ENCODE results near the gene EFEMP2. TPM values are rescaled to one million over a fixed set of nuclear protein-coding genes. Genes with fewer than 3 reads are reported as not detected.

EFEMP2 gene
- total RNA-seq, 2 experiments from 2014 or later = 17.1 to 18.0 TPM

DNA sequence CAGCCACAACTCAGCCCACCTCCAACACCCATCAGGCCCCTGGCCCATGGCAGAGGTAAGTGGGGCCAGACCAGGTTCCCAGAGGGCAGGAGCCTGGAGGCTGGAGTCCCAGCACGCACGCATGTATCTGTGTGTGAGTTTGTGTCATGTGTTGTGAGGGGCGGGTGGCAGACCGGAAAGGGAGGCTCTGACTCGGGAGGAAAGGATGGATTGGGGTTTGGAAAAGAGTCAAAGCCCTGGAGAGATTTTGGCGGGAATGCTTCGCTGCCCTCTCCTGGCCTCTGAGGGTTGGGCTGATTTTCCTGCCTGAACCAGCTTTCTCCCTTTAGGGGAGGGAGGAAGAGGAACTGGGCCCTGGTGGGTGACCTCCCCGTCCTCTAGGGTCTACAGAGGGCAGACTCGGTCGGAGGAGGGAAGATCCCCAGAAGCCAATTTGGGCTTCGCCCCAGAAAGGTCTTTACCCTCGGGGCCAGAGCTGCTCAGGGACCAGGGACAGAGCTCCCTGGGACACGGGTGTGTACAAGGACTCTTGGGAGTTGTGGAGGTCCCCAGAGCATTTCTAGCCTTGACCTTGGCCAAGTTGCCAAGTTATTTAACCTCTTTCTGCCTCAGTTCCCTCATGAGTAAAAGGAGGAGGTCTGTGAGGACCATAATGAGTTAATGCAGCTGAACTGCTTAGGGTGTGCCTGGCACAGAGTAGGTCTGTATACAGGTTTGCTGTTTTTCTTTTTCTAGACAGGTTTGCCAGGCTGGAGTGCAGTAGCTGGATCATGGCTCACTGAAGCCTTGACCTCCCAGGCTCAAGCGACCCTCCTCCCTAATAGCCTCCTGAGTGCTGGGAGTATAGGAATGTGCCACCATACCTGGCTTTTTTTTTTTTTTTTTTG, 39.3 kb upstream of the EFEMP2 start:
- Mint-ChIP-seq H3K36me3 (ENCODE audit: low read depth) (peaks cover 4% of the 10 kb centered on the region), H3K4me1 (ENCODE audit: low read depth) (peaks cover 20% of the 10 kb centered on the region), H3K4me3 (no peak overlapping the region), H3K9me3 (no peaks in the 10 kb centered on the region), H3K27me3 (peaks cover 4% of the 10 kb centered on the region), H3K27ac (no peak overlapping the region)
- ChIA-PET POLR2A (interaction anchor here (0.9 to 2.5 kb wide), 2 partner anchors 11 to 18 kb away, joined by 3 to 12 read pairs; partner anchors contain the start of gene FOSL1), CTCF (interaction anchor here (1.2 to 1.5 kb wide), 2 partner anchors 11 to 27 kb away, joined by 3 read pairs; no protein-coding TSS in a partner anchor)
- intact Hi-C loops (cut with micrococcal nuclease) = no loop called here
- DNase-seq (no peak), ATAC-seq (no peak)
- TF ChIP-seq, protein P1, sequence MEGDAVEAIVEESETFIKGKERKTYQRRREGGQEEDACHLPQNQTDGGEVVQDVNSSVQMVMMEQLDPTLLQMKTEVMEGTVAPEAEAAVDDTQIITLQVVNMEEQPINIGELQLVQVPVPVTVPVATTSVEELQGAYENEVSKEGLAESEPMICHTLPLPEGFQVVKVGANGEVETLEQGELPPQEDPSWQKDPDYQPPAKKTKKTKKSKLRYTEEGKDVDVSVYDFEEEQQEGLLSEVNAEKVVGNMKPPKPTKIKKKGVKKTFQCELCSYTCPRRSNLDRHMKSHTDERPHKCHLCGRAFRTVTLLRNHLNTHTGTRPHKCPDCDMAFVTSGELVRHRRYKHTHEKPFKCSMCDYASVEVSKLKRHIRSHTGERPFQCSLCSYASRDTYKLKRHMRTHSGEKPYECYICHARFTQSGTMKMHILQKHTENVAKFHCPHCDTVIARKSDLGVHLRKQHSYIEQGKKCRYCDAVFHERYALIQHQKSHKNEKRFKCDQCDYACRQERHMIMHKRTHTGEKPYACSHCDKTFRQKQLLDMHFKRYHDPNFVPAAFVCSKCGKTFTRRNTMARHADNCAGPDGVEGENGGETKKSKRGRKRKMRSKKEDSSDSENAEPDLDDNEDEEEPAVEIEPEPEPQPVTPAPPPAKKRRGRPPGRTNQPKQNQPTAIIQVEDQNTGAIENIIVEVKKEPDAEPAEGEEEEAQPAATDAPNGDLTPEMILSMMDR (IDR thresholded peaks at IDR 0.05) = no peak

DNA sequence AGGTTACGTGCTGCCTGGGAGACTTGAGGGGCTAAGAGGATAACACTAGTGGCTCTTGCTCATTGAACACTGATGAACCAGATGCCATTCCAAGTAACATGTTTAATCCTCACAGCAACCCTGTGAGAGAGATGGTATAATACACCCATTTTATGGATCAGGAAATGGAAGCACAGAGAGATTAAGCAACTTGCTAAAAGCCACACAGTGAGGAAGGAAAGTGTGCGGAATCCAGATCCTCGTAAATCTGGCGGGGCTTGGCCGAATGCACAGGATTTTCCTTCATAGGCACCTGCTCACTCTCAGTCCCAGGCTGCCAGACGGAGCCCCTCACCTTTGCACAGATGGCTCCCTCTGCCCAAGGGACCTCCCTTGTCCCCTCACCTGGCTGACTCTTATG, 35.3 kb upstream of the EFEMP2 start:
- DNase-seq (no peak), ATAC-seq (no peak)
- H3K4me1 Mint-ChIP-seq (ENCODE audit: low read depth) = peaks cover 7% of the 10 kb centered on the region
- no peaks in the 10 kb centered on the region for H3K9me3 Mint-ChIP-seq
- CTCF ChIA-PET = interaction anchor here (2.0 kb wide), 1 partner anchor 14 kb away, joined by 5 read pairs; no protein-coding TSS in a partner anchor
- no peaks in the 10 kb centered on the region for H3K36me3 Mint-ChIP-seq (ENCODE audit: low read depth)
- TF ChIP-seq, protein P1 (IDR thresholded peaks at IDR 0.05) = no peak
- H3K4me3 Mint-ChIP-seq = no peak overlapping the region
- intact Hi-C loops (cut with micrococcal nuclease) = no loop called here
- H3K27ac Mint-ChIP-seq = no peak overlapping the region
- H3K27me3 Mint-ChIP-seq = peaks cover 6% of the 10 kb centered on the region
- POLR2A ChIA-PET = interaction anchor here (1.0 to 2.5 kb wide), 3 partner anchors 10 to 62 kb away, joined by 4 to 11 read pairs (median 11); partner anchors contain the start of genes C11orf68 and CCDC85B

DNA sequence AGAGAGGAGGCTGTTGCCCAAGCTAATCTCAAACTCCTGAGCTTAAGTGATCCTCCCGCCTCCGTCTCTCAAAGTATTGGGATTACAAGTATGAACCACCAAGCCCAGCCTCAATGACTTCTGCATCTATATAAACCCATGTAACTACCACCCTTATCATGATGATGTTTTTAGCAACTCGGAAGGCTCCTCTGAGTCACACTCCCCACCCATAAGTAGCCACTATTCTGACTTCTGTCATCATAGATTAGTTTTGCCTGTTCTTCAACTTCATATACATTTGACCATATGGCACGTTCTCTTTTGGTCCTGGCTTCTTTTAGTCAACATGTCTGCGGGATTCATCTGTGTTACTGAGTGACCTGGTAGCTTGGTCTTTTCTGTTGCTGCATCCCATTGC, 34.0 kb upstream of the EFEMP2 start:
- no peaks in the 10 kb centered on the region for H3K9me3 Mint-ChIP-seq
- intact Hi-C loops (cut with micrococcal nuclease) = no loop called here
- ChIA-PET CTCF (interaction anchor here (1.2 to 2.0 kb wide), 4 partner anchors 13 to 116 kb away, joined by 3 to 5 read pairs (median 4); no protein-coding TSS in a partner anchor), POLR2A (interaction anchor here (0.8 to 1.9 kb wide), 4 partner anchors 11 to 126 kb away, joined by 3 to 5 read pairs (median 4); partner anchors contain the start of gene AP5B1)
- peaks cover 11% of the 10 kb centered on the region for H3K4me1 Mint-ChIP-seq (ENCODE audit: low read depth)
- H3K4me3 Mint-ChIP-seq = no peak overlapping the region
- TF ChIP-seq, protein P1 (IDR thresholded peaks at IDR 0.05) = no peak
- H3K27me3 Mint-ChIP-seq = peaks cover 9% of the 10 kb centered on the region
- no peak for DNase-seq
- H3K36me3 Mint-ChIP-seq (ENCODE audit: low read depth) = no peaks in the 10 kb centered on the region
- H3K27ac Mint-ChIP-seq = no peak overlapping the region
- ATAC-seq = no peak

DNA sequence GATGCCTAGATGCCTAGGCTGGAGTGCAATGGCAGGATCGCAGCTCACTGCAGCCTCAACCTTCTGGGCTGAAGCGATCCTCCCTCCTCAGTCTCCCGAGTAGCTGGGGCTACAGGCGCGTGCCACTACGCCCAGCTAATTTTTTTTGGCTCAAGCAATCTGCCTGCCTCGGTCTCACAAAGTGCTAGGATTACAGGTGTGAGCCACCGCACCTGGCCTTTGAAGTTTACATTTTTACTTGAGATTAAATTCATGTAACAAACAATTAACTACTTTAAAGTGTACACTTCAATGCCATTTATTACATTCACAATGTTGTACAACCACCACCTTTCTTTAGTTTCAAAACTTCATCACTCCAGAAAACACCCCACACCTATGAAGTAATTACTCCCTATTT, 31.1 kb upstream of the EFEMP2 start:
- no peak for ATAC-seq
- H3K4me3 Mint-ChIP-seq = no peak overlapping the region
- CTCF ChIA-PET = interaction anchor here (4.2 kb wide), 1 partner anchor 15 kb away, joined by 71 read pairs; the partner anchor contains the start of genes CCDC85B and FIBP
- H3K36me3 Mint-ChIP-seq (ENCODE audit: low read depth) = peaks cover 3% of the 10 kb centered on the region
- no peak overlapping the region for H3K27ac Mint-ChIP-seq
- H3K27me3 Mint-ChIP-seq = peaks cover 5% of the 10 kb centered on the region
- no peak for DNase-seq
- intact Hi-C loops (cut with micrococcal nuclease) = no loop called here
- TF ChIP-seq, protein P1 (IDR thresholded peaks at IDR 0.05) = no peak
- H3K4me1 Mint-ChIP-seq (ENCODE audit: low read depth) = peaks cover 11% of the 10 kb centered on the region
- POLR2A ChIA-PET = interaction anchor here (28.1 kb wide), 1 partner anchor 44 kb away, joined by 560 read pairs; the partner anchor contains the start of genes CFL1, EFEMP2 and MUS81
- H3K9me3 Mint-ChIP-seq = no peaks in the 10 kb centered on the region

All from activated CD8-positive, alpha-beta T cell treated with anti-CD3 and anti-CD28 coated beads for 36 hours (primary cell).